Epithelial cell of esophagus (primary cell): ENCODE results near the gene TSPAN18.
A peak's percentile ranks its signal among the peaks of the same experiment; 100 is the strongest.

ENCODE experiments used
- DNase-seq: peaks from one replicate; pipeline ENCODE4 v3.0.0; 2010; ENCODE audit warnings: low read depth
- H3K4me3 ChIP-seq: 2 replicates; pipeline ENCODE4 v1.5.1; 2011; ENCODE audit warnings: mild to moderate bottlenecking, low read length, control low read depth
- CTCF ChIP-seq: IDR thresholded peaks from 2 replicates; pipeline ENCODE4 v1.5.1; 2011; ENCODE audit warnings: low read depth, mild to moderate bottlenecking, low read length, control low read depth, inconsistent platforms; ENCODE audit not compliant: insufficient read depth; ENCODE audit errors: missing control alignments

TSPAN18 gene

DNA sequence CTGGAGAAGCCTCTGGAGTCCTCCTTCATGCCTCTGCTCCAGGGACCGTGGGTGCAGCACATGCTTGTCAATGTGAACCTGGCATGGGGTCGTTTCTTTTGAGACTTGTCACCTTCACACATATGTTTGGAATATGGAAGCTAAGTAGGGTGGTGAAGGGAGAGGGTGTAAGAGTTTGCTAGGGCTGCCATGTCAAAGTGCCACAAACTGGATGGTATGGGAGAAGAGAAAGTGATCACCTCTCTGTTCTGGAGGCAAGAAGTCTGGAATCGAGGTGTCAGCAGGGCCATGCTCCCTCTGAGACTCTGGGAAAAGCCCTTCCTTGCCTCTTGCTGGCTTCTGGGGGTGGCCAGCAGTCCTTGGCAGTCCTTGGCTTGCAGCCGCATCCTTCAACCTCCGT is 8.7 kb upstream of the TSPAN18 start:
- no peak for DNase-seq

DNA sequence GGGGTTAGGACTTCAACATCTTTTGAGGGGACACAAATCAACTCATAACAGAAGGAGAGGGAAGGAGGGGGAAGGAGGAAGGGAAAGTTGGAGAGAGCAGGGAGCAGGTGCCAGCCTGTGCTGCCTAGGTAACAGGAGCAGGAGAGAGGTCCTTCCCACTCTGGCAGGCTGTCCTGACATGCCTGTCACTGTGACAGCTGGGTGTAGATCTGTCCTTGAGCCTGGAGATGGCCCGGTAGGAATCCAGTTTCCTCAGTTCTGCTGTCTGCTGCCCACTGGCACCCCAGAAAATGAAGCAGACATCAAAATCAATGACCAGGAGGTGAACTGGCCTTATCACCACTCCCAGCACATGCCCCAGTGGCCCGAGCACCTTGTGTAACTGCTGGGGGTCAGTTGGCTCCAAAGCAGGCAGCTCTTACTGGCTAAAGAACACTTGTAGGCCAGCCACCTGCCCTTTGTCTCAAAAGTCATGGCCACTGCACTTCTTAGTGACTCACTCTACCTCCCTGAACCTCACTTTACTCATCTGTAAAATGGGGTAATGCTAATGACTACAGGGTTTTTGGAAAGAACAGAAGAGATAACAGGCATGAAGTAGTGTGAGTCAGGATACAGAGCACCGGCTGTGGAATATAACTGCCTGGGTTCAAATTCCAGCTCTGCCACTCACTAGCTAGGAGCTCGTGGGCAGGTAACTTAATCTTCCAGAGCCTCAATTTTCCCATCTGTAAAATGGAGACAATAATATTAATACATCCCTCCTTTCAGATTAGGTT is 8.0 kb upstream of the TSPAN18 start:
- H3K4me3 ChIP-seq = no peak overlapping the region
- no peak for DNase-seq
- no peak for TF ChIP-seq CTCF

More for the DNA sequence above, 8.7 kb upstream of the TSPAN18 start:
- no peak for TF ChIP-seq CTCF
- H3K4me3 ChIP-seq = no peak overlapping the region

DNA sequence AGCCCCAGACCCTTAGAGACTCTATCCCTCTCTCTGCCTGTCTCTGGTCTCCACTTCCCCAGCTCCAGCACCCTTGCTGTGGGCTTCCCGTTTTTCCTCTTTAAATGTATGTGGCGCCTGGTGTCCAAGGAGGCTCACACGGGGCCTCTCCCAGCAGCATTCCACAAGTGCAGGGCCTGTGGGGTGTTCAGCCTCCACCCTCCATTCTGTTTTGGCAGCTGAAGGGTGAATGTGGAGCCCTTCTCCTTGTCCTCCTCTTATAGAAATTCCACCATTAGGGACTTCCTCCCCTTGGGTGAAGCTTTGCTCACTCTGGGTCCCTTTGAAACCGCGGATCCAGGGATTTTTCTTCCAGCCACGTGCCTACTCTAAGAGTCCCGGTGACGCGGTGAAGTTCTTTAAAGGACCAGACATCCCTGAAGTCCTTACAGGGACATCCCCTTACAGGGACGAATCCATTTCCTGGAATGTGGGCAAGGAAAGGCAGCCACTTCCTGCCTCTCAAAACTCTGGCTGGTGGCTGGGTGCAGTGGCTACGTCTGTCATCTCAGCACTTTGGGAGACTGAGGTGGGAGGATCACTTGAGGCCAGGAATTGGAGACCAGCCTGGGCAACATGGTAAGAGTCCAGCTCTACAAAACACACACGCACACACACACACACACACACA is 1.6 kb upstream of the TSPAN18 start:
- no peak for TF ChIP-seq CTCF
- H3K4me3 ChIP-seq = no peak overlapping the region
- no peak for DNase-seq

DNA sequence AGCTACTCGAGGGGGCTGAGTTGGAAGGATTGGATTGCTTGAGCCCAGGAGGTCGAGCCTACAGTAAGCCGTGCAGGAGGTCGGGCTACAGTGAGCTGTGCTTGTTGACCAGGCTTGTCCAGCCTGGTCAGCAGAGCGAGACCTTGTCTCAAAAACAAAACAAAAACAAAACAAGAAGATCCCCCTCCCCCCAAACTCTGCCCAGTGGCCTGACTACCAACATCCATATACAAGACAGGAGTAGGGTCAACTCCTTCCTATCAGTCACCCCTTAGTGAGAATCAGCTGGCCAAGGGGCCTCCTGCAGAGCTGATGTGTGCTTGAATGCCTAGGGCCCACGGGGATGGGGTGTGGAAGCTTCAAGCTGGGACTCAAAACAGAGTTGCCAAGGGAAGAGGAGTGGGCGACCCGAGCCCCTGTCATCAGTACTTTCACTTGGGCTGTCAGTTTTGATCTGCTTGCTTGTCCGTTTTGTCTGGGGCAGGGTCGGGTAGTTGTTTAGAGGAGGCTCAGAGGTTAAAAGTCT is 942 bp upstream of the TSPAN18 start:
- H3K4me3 ChIP-seq = no peak overlapping the region
- no peak for DNase-seq
- TF ChIP-seq CTCF = no peak

DNA sequence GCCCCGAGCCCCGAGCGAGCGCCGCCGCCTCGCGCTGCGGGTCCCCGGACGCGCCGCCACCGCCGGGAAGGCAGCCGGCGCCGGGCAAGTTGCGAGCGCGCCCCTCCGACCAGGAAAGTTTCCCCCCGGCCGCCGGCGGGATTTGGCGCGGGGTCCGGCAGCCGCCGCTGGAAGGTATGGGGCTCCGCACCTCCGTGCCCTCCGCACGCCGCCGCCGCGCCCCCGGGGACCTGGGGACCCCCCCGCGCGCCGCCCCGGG is 281 bp downstream of the TSPAN18 start:
- no peak for DNase-seq
- TF ChIP-seq CTCF = no peak
- H3K4me3 ChIP-seq = no peak overlapping the region

GRCh38 chr11:44727373-44728287 is 868 bp downstream of the TSPAN18 start:
- TF ChIP-seq CTCF = peak; percentile 77
- DNase-seq = peak; percentile 67
- peak overlapping the region; percentile 26 for H3K4me3 ChIP-seq
